ENCODE results near the gene GPC3.

The GPC3 gene

DNA sequence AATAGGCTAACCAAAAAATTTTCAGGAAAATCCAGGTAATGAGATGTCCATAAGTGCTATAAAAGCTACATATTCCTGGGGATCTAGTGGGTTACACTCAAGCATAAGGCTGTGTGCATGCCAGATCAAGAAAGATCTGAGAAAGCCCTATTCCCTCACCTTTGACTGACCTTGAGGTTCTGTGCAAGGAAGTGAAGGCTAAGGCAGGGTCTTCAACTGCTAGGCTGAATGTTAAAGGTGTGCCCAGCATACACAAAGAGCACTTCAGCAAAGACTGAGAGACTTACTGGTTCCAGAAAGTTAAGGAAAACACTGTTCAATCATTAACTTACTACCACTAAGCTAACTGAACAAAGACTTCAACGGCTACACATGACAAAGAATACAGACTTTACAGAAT is 269.7 kb downstream of the GPC3 start:
- no peak for DNase-seq (ENCODE audit: low read depth)
- TF ChIP-seq, protein P1, sequence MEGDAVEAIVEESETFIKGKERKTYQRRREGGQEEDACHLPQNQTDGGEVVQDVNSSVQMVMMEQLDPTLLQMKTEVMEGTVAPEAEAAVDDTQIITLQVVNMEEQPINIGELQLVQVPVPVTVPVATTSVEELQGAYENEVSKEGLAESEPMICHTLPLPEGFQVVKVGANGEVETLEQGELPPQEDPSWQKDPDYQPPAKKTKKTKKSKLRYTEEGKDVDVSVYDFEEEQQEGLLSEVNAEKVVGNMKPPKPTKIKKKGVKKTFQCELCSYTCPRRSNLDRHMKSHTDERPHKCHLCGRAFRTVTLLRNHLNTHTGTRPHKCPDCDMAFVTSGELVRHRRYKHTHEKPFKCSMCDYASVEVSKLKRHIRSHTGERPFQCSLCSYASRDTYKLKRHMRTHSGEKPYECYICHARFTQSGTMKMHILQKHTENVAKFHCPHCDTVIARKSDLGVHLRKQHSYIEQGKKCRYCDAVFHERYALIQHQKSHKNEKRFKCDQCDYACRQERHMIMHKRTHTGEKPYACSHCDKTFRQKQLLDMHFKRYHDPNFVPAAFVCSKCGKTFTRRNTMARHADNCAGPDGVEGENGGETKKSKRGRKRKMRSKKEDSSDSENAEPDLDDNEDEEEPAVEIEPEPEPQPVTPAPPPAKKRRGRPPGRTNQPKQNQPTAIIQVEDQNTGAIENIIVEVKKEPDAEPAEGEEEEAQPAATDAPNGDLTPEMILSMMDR (conservative IDR thresholded peaks at IDR 0.05; ENCODE audit: control insufficient read depth, insufficient read depth, low read depth, low read length) = no peak
- no peak overlapping the region for H3K4me3 ChIP-seq (ENCODE audit: control insufficient read depth, low read depth, low read length)

GRCh38 chrX:133709501-133709900 is 275.9 kb downstream of the GPC3 start:
- TF ChIP-seq, protein P1 (conservative IDR thresholded peaks at IDR 0.05; ENCODE audit: control insufficient read depth, insufficient read depth, low read depth, low read length) = no peak
- no peak overlapping the region for H3K4me3 ChIP-seq (ENCODE audit: control insufficient read depth, low read depth, low read length)
- DNase-seq (ENCODE audit: low read depth) = no peak

GRCh38 chrX:133706890-133707289 is 278.5 kb downstream of the GPC3 start:
- TF ChIP-seq, protein P1 (conservative IDR thresholded peaks at IDR 0.05; ENCODE audit: control insufficient read depth, insufficient read depth, low read depth, low read length) = no peak
- no peak for DNase-seq (ENCODE audit: low read depth)
- no peak overlapping the region for H3K4me3 ChIP-seq (ENCODE audit: control insufficient read depth, low read depth, low read length)

- TF ChIP-seq, protein P1 (conservative IDR thresholded peaks at IDR 0.05; ENCODE audit: control insufficient read depth, insufficient read depth, low read depth, low read length) = no peak
- H3K4me3 ChIP-seq (ENCODE audit: control insufficient read depth, low read depth, low read length) = no peak overlapping the region
- no peak for DNase-seq (ENCODE audit: low read depth)
Measured at GRCh38 chrX:133702230-133702629, 283.2 kb downstream of the GPC3 start.

DNA sequence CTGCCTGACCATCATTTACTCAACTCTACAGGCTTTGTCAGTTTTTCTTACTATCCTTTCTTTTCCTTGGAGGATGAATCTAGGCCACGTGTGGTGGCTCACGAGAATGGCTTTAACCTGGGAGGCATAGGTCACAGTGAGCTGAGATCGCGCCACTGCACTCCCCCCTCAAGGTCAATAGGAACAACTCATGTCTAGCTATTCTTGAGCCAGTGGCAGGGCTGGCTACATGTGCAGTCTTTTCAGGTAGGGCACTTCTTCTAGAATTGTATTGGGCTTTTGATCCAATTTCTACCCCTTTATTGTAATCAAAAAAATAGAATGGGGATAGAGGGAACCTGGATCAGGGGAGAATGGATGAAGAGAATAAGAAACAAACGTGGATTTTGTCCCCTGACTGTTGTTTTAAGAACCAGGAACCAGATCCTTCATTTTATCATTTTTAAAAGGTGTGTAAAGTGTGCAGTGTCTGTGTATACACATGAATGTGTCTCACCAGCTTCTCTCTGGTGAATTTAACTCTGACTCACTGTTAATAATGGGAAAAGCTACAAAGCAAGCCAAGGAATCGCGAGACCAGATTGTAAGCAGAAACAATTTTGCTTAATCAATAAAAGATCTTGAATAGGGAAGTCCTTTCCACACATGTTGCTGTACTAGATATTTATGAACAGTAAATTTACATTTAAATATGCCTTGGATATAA is 286.2 kb downstream of the GPC3 start:
- H3K4me3 ChIP-seq (ENCODE audit: control insufficient read depth, low read depth, low read length) = no peak overlapping the region
- TF ChIP-seq, protein P1 (conservative IDR thresholded peaks at IDR 0.05; ENCODE audit: control insufficient read depth, insufficient read depth, low read depth, low read length) = no peak
- peak; percentile 15 for DNase-seq (ENCODE audit: low read depth)

- peak; percentile 57 for DNase-seq (ENCODE audit: low read depth)
- TF ChIP-seq, protein P1 (conservative IDR thresholded peaks at IDR 0.05; ENCODE audit: control insufficient read depth, insufficient read depth, low read depth, low read length) = peak; percentile 38
- H3K4me3 ChIP-seq (ENCODE audit: control insufficient read depth, low read depth, low read length) = no peak overlapping the region
Measured at GRCh38 chrX:133698298-133698697, 287.1 kb downstream of the GPC3 start.
